Fibroblast of lung (primary cell): Measurements from ENCODE around the gene ZBTB2.

Experiments
- EZH2 ChIP-seq: IDR thresholded peaks from 2 replicates; pipeline ENCODE4 v1.5.1; 2012; ENCODE audit warnings: low read length, control low read depth, mild to moderate bottlenecking; ENCODE audit errors: missing control alignments
- TF ChIP-seq, protein P1 (sequence below), 2 donors: IDR thresholded peaks in 1 of 2; conservative IDR thresholded peaks in 1 of 2; 1 replicate in 1 of 2; 2 replicates in 1 of 2; pipeline ENCODE4 v1.5.1; 2011 to 2012; ENCODE audit warnings: low read length in 2 of 2, control low read depth in 1 of 2, inconsistent platforms in 1 of 2, low read depth in 1 of 2, mild to moderate bottlenecking in 1 of 2

DNA sequence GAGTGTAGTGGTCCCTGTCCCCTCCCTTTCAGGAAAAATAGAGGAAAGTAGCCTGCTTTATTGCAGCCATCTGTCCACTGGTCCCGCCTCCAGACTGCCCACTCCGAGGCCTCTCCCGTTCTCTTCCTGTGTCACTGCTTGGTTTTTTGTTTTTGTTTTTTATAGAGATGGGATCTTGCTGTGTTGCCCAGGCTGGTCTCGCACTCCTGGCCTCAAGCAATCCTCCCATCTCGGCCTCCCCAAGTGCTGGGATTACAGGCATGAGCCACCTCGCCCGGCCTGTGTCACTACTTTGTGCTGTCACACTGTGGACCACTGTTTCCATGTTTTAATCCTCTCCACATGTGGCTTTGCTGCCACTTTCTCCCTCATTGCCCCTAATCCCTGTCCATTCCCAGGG lies 71.2 kb downstream of the ZBTB2 start:
- TF ChIP-seq, protein P1, sequence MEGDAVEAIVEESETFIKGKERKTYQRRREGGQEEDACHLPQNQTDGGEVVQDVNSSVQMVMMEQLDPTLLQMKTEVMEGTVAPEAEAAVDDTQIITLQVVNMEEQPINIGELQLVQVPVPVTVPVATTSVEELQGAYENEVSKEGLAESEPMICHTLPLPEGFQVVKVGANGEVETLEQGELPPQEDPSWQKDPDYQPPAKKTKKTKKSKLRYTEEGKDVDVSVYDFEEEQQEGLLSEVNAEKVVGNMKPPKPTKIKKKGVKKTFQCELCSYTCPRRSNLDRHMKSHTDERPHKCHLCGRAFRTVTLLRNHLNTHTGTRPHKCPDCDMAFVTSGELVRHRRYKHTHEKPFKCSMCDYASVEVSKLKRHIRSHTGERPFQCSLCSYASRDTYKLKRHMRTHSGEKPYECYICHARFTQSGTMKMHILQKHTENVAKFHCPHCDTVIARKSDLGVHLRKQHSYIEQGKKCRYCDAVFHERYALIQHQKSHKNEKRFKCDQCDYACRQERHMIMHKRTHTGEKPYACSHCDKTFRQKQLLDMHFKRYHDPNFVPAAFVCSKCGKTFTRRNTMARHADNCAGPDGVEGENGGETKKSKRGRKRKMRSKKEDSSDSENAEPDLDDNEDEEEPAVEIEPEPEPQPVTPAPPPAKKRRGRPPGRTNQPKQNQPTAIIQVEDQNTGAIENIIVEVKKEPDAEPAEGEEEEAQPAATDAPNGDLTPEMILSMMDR (conservative IDR thresholded peaks at IDR 0.05 in 1 of 2, IDR thresholded peaks at IDR 0.05 in 1 of 2; ENCODE audit: low read depth in 1 of 2, low read length in 2 of 2), result no peak
- no peak for TF ChIP-seq EZH2
